ENCODE results near the gene ENOX1.

ENOX1 gene

DNA sequence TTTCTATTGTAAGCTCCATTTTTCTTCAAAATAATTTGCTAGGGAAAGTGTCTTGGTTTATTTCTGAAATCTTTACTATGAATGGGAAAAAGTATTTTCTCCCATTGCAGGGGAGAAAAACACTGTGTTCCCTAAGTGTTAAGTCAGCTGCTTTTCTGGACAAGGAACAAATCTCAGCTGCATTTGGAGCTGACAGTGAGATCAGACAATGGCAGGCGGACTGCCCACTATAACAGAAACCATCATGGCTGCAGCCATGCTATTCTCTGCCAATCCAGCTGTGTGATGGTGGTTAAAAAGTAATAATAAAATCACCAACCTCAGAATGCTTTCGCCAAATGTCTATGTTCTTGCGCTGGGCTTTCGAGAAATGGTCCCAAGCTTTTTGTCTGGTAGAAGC is 460.7 kb downstream of the ENOX1 start:
- H3K79me2 ChIP-seq (ENCODE audit: control insufficient read depth, insufficient read depth, low read length): no peaks in the 10 kb centered on the region
- H3K4me2 ChIP-seq (ENCODE audit: low read length): no peak overlapping the region
- no peaks in the 10 kb centered on the region for H3K36me3 ChIP-seq (ENCODE audit: control insufficient read depth, insufficient read depth, low read length)
- H3K9ac ChIP-seq (ENCODE audit: low read length): no peak overlapping the region
- no peak overlapping the region for H2AK5ac ChIP-seq (ENCODE audit: low read length)
- DNase-seq: no peak
- H2BK5ac ChIP-seq (ENCODE audit: low read length): no peak overlapping the region
- no peak overlapping the region for H3K4me3 ChIP-seq (ENCODE audit: low read length)
- no peak overlapping the region for H3K4ac ChIP-seq (ENCODE audit: low read depth, low read length)
- no peak overlapping the region for H3K56ac ChIP-seq (ENCODE audit: low read length)
- no peak overlapping the region for H3K18ac ChIP-seq (ENCODE audit: low read length)
- WGBS (ENCODE audit: extremely low coverage, insufficient coverage, low lambda C conversion rate): no CpG with 5 or more reads among the region's 4 CpGs
- H3K4me1 ChIP-seq (ENCODE audit: control insufficient read depth, low read depth, low read length): no peaks in the 10 kb centered on the region
- no peak overlapping the region for H3K23ac ChIP-seq (ENCODE audit: low read length)
- no peak overlapping the region for H4K5ac ChIP-seq (ENCODE audit: low read length)
- H2BK120ac ChIP-seq (ENCODE audit: low read depth, low read length): no peak overlapping the region
- no peaks in the 10 kb centered on the region for H3K79me1 ChIP-seq (ENCODE audit: low read length)
- no peak overlapping the region for H4K8ac ChIP-seq (ENCODE audit: low read depth, low read length)
- H3K27ac ChIP-seq (ENCODE audit: low read depth, low read length): no peak overlapping the region
- H3K27me3 ChIP-seq (ENCODE audit: insufficient read depth, low read length, poor library complexity): no peaks in the 10 kb centered on the region
- no peak overlapping the region for H2BK15ac ChIP-seq (replicated peaks; ENCODE audit: low read depth)

- DNase-seq: no peak
- no peak overlapping the region for H3K4me2 ChIP-seq (ENCODE audit: low read length)
- no peaks in the 10 kb centered on the region for H3K27me3 ChIP-seq (ENCODE audit: insufficient read depth, low read length, poor library complexity)
- no peak overlapping the region for H4K5ac ChIP-seq (ENCODE audit: low read length)
- H3K56ac ChIP-seq (ENCODE audit: low read length): no peak overlapping the region
- H3K9ac ChIP-seq (ENCODE audit: low read length): no peak overlapping the region
- no peak overlapping the region for H4K8ac ChIP-seq (ENCODE audit: low read depth, low read length)
- no peak overlapping the region for H2BK5ac ChIP-seq (ENCODE audit: low read length)
- no peak overlapping the region for H3K4ac ChIP-seq (ENCODE audit: low read depth, low read length)
- no peak overlapping the region for H2AK5ac ChIP-seq (ENCODE audit: low read length)
- no peak overlapping the region for H3K4me3 ChIP-seq (ENCODE audit: low read length)
- H3K36me3 ChIP-seq (ENCODE audit: control insufficient read depth, insufficient read depth, low read length): no peaks in the 10 kb centered on the region
- no CpG with 5 or more reads among the region's 4 CpGs for WGBS (ENCODE audit: extremely low coverage, insufficient coverage, low lambda C conversion rate)
- no peaks in the 10 kb centered on the region for H3K79me1 ChIP-seq (ENCODE audit: low read length)
- no peak overlapping the region for H2BK15ac ChIP-seq (replicated peaks; ENCODE audit: low read depth)
- no peak overlapping the region for H3K18ac ChIP-seq (ENCODE audit: low read length)
- no peak overlapping the region for H3K27ac ChIP-seq (ENCODE audit: low read depth, low read length)
- no peak overlapping the region for H3K23ac ChIP-seq (ENCODE audit: low read length)
- H3K4me1 ChIP-seq (ENCODE audit: control insufficient read depth, low read depth, low read length): no peaks in the 10 kb centered on the region
- H3K79me2 ChIP-seq (ENCODE audit: control insufficient read depth, insufficient read depth, low read length): no peaks in the 10 kb centered on the region
- H2BK120ac ChIP-seq (ENCODE audit: low read depth, low read length): no peak overlapping the region
Measured at GRCh38 chr13:43325636-43326035, 461.1 kb downstream of the ENOX1 start.

- no peak overlapping the region for H3K9ac ChIP-seq (ENCODE audit: low read length)
- H2BK5ac ChIP-seq (ENCODE audit: low read length): no peak overlapping the region
- no peaks in the 10 kb centered on the region for H3K36me3 ChIP-seq (ENCODE audit: control insufficient read depth, insufficient read depth, low read length)
- H3K23ac ChIP-seq (ENCODE audit: low read length): no peak overlapping the region
- no peak for DNase-seq
- H3K79me2 ChIP-seq (ENCODE audit: control insufficient read depth, insufficient read depth, low read length): no peaks in the 10 kb centered on the region
- no peaks in the 10 kb centered on the region for H3K27me3 ChIP-seq (ENCODE audit: insufficient read depth, low read length, poor library complexity)
- H2BK120ac ChIP-seq (ENCODE audit: low read depth, low read length): no peak overlapping the region
- no peaks in the 10 kb centered on the region for H3K79me1 ChIP-seq (ENCODE audit: low read length)
- WGBS (ENCODE audit: extremely low coverage, insufficient coverage, low lambda C conversion rate): no CpG with 5 or more reads among the region's 3 CpGs
- no peak overlapping the region for H3K4ac ChIP-seq (ENCODE audit: low read depth, low read length)
- H2BK15ac ChIP-seq (replicated peaks; ENCODE audit: low read depth): no peak overlapping the region
- no peak overlapping the region for H2AK5ac ChIP-seq (ENCODE audit: low read length)
- no peak overlapping the region for H4K5ac ChIP-seq (ENCODE audit: low read length)
- H3K27ac ChIP-seq (ENCODE audit: low read depth, low read length): no peak overlapping the region
- no peak overlapping the region for H3K56ac ChIP-seq (ENCODE audit: low read length)
- H4K8ac ChIP-seq (ENCODE audit: low read depth, low read length): no peak overlapping the region
- no peak overlapping the region for H3K4me2 ChIP-seq (ENCODE audit: low read length)
- no peak overlapping the region for H3K4me3 ChIP-seq (ENCODE audit: low read length)
- H3K18ac ChIP-seq (ENCODE audit: low read length): no peak overlapping the region
- peaks cover 4% of the 10 kb centered on the region for H3K4me1 ChIP-seq (ENCODE audit: control insufficient read depth, low read depth, low read length)
Measured at GRCh38 chr13:43324129-43324528, 462.6 kb downstream of the ENOX1 start.

DNA sequence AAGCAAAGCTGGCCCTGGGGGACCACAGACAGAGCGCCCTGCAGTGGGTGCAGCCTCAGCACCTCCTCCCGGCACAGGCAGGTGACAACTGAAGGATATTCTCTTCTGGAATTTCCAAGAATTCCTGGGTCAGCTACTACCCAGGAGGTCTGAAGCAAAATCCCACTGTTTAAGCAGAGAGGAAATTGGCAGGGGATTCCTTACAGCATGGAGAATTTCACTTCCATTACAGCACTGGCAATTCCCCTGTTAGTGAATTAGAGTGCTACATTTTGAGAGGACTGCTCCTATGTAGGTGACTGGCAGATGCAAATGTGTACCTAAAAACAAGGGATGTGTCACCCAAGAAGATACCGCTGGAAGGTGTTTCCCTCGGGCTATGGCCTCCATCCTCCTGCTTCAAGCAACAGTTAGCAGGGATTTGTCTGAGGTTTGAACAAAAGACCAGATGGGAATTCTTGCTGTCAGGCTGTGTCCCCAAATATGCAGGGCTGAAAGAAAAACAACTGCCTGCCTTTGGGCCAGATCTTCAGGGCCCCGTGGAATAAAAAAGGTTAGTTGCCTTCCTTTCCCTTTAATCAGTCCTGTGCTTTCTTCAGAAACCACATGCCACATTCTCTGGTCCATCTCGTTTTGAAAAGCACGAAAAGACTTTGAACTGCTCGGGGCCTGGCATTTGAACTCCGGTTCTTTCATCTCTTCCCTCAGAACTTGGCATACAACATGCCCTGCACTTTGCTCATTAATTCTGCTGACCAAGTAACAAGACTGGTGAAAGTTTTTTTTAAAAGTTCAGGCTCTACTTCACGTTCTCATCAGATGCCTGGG is 466.9 kb downstream of the ENOX1 start:
- H3K4me3 ChIP-seq (ENCODE audit: low read length): no peak overlapping the region
- H3K18ac ChIP-seq (ENCODE audit: low read length): no peak overlapping the region
- H4K8ac ChIP-seq (ENCODE audit: low read depth, low read length): no peak overlapping the region
- no peaks in the 10 kb centered on the region for H3K27me3 ChIP-seq (ENCODE audit: insufficient read depth, low read length, poor library complexity)
- H3K36me3 ChIP-seq (ENCODE audit: control insufficient read depth, insufficient read depth, low read length): no peaks in the 10 kb centered on the region
- no peaks in the 10 kb centered on the region for H3K79me1 ChIP-seq (ENCODE audit: low read length)
- H3K4me2 ChIP-seq (ENCODE audit: low read length): no peak overlapping the region
- no peak overlapping the region for H2BK5ac ChIP-seq (ENCODE audit: low read length)
- H4K5ac ChIP-seq (ENCODE audit: low read length): no peak overlapping the region
- no peak overlapping the region for H3K9ac ChIP-seq (ENCODE audit: low read length)
- no peak overlapping the region for H2AK5ac ChIP-seq (ENCODE audit: low read length)
- H3K56ac ChIP-seq (ENCODE audit: low read length): no peak overlapping the region
- peak; percentile 78 for DNase-seq
- H3K4ac ChIP-seq (ENCODE audit: low read depth, low read length): no peak overlapping the region
- no peaks in the 10 kb centered on the region for H3K79me2 ChIP-seq (ENCODE audit: control insufficient read depth, insufficient read depth, low read length)
- H3K4me1 ChIP-seq (ENCODE audit: control insufficient read depth, low read depth, low read length): peaks cover 4% of the 10 kb centered on the region
- H3K27ac ChIP-seq (ENCODE audit: low read depth, low read length): peak overlapping the region; percentile 40
- H2BK15ac ChIP-seq (replicated peaks; ENCODE audit: low read depth): no peak overlapping the region
- no peak overlapping the region for H3K23ac ChIP-seq (ENCODE audit: low read length)
- WGBS (ENCODE audit: extremely low coverage, insufficient coverage, low lambda C conversion rate): no CpG with 5 or more reads among the region's 10 CpGs
- H2BK120ac ChIP-seq (ENCODE audit: low read depth, low read length): no peak overlapping the region

- no peak overlapping the region for H4K5ac ChIP-seq (ENCODE audit: low read length)
- peaks cover 4% of the 10 kb centered on the region for H3K4me1 ChIP-seq (ENCODE audit: control insufficient read depth, low read depth, low read length)
- no peak overlapping the region for H3K4me2 ChIP-seq (ENCODE audit: low read length)
- no peak overlapping the region for H3K56ac ChIP-seq (ENCODE audit: low read length)
- H3K36me3 ChIP-seq (ENCODE audit: control insufficient read depth, insufficient read depth, low read length): no peaks in the 10 kb centered on the region
- H3K18ac ChIP-seq (ENCODE audit: low read length): no peak overlapping the region
- H2BK120ac ChIP-seq (ENCODE audit: low read depth, low read length): no peak overlapping the region
- WGBS (ENCODE audit: extremely low coverage, insufficient coverage, low lambda C conversion rate): no CpG with 5 or more reads among the region's 4 CpGs
- H2AK5ac ChIP-seq (ENCODE audit: low read length): no peak overlapping the region
- no peak overlapping the region for H2BK15ac ChIP-seq (replicated peaks; ENCODE audit: low read depth)
- no peak overlapping the region for H3K23ac ChIP-seq (ENCODE audit: low read length)
- H3K27me3 ChIP-seq (ENCODE audit: insufficient read depth, low read length, poor library complexity): no peaks in the 10 kb centered on the region
- H3K9ac ChIP-seq (ENCODE audit: low read length): no peak overlapping the region
- H3K79me1 ChIP-seq (ENCODE audit: low read length): no peaks in the 10 kb centered on the region
- H4K8ac ChIP-seq (ENCODE audit: low read depth, low read length): no peak overlapping the region
- no peak overlapping the region for H3K27ac ChIP-seq (ENCODE audit: low read depth, low read length)
- no peak overlapping the region for H3K4ac ChIP-seq (ENCODE audit: low read depth, low read length)
- no peaks in the 10 kb centered on the region for H3K79me2 ChIP-seq (ENCODE audit: control insufficient read depth, insufficient read depth, low read length)
- H2BK5ac ChIP-seq (ENCODE audit: low read length): no peak overlapping the region
- no peak overlapping the region for H3K4me3 ChIP-seq (ENCODE audit: low read length)
- DNase-seq: peak; percentile 12
Measured at GRCh38 chr13:43316946-43317353, 469.8 kb downstream of the ENOX1 start.

GRCh38 chr13:43316281-43316680 is 470.5 kb downstream of the ENOX1 start:
- no peak overlapping the region for H2AK5ac ChIP-seq (ENCODE audit: low read length)
- H3K36me3 ChIP-seq (ENCODE audit: control insufficient read depth, insufficient read depth, low read length): no peaks in the 10 kb centered on the region
- H4K5ac ChIP-seq (ENCODE audit: low read length): no peak overlapping the region
- H3K4me1 ChIP-seq (ENCODE audit: control insufficient read depth, low read depth, low read length): peaks cover 4% of the 10 kb centered on the region
- no peak overlapping the region for H3K4ac ChIP-seq (ENCODE audit: low read depth, low read length)
- no peak overlapping the region for H3K56ac ChIP-seq (ENCODE audit: low read length)
- WGBS (ENCODE audit: extremely low coverage, insufficient coverage, low lambda C conversion rate): no CpG with 5 or more reads among the region's 2 CpGs
- no peak overlapping the region for H3K18ac ChIP-seq (ENCODE audit: low read length)
- no peaks in the 10 kb centered on the region for H3K27me3 ChIP-seq (ENCODE audit: insufficient read depth, low read length, poor library complexity)
- no peak overlapping the region for H3K4me3 ChIP-seq (ENCODE audit: low read length)
- no peak overlapping the region for H3K4me2 ChIP-seq (ENCODE audit: low read length)
- no peak overlapping the region for H3K23ac ChIP-seq (ENCODE audit: low read length)
- no peak overlapping the region for H4K8ac ChIP-seq (ENCODE audit: low read depth, low read length)
- no peak overlapping the region for H2BK120ac ChIP-seq (ENCODE audit: low read depth, low read length)
- no peaks in the 10 kb centered on the region for H3K79me2 ChIP-seq (ENCODE audit: control insufficient read depth, insufficient read depth, low read length)
- H3K27ac ChIP-seq (ENCODE audit: low read depth, low read length): no peak overlapping the region
- no peak overlapping the region for H2BK5ac ChIP-seq (ENCODE audit: low read length)
- no peak overlapping the region for H3K9ac ChIP-seq (ENCODE audit: low read length)
- DNase-seq: no peak
- H2BK15ac ChIP-seq (replicated peaks; ENCODE audit: low read depth): no peak overlapping the region
- H3K79me1 ChIP-seq (ENCODE audit: low read length): no peaks in the 10 kb centered on the region

All from mesendoderm (in vitro differentiated cells).